Stimulated activated naive CD8-positive, alpha-beta T cell treated with anti-CD3 and anti-CD28 coated beads, Interleukin-15, Interleukin-2, amounts not matched to agents 100 ng/mL and 50 ng/mL, for 24 hours (primary cell): ENCODE data around the gene RAB44.

Source experiments
- H3K27ac Mint-ChIP-seq: one replicate; pipeline ENCODE4 v1.8.0; 2021; ENCODE audit warnings: mild to moderate bottlenecking, mixed read lengths
- H3K27me3 Mint-ChIP-seq: one replicate; pipeline ENCODE4 v1.8.0; 2021; ENCODE audit warnings: mixed read lengths
- H3K36me3 Mint-ChIP-seq: one replicate; pipeline ENCODE4 v1.8.0; 2021; ENCODE audit warnings: low read depth, mixed read lengths
- H3K4me1 Mint-ChIP-seq: one replicate; pipeline ENCODE4 v1.8.0; 2021; ENCODE audit warnings: low read depth, mixed read lengths
- H3K4me3 Mint-ChIP-seq: one replicate; pipeline ENCODE4 v1.8.0; 2021; ENCODE audit warnings: mild to moderate bottlenecking, mixed read lengths
- H3K9me3 Mint-ChIP-seq: one replicate; pipeline ENCODE4 v1.8.0; 2021; ENCODE audit warnings: mixed read lengths

Gene RAB44

GRCh38 chr6:36752187-36752885 lies 54.7 kb downstream of the RAB44 start:
- H3K4me1 Mint-ChIP-seq = peaks cover 56% of the 10 kb centered on the region

DNA sequence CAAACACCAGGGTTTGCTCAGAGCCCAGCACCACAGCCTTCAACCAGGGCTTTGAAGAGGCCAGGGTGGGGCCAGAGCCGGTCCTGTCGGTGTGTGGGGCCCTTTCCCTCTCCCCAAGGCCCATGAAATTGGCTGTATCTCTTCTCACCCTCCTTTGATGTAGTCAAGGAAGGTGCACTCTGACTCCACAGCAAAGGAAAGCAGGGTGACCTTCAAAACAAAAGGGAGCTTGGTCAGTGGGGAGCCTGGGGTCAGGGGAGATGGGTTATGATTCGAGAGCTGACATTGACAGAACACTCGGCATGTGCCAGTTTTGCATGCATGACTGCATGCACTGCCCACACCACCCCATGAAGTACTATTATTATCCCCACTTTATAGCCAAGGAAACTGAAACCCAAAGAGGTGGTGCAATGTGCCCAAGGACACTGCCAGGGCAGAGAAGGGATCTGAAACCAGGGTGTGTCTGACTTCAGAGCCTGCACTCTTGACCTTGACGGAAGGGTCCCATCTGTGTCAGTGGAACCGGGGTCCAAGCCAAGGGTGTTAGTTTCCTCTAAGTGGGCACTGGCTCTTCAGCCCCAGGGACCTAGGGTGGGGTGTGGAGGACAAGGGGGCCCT lies 55.4 kb downstream of the RAB44 start:
- H3K4me1 Mint-ChIP-seq = peaks cover 60% of the 10 kb centered on the region
- no peak overlapping the region for H3K4me3 Mint-ChIP-seq
- H3K27me3 Mint-ChIP-seq = no peaks in the 10 kb centered on the region
- H3K36me3 Mint-ChIP-seq = no peaks in the 10 kb centered on the region
- peaks cover 5% of the 10 kb centered on the region for H3K9me3 Mint-ChIP-seq
- H3K27ac Mint-ChIP-seq = peak overlapping the region; percentile 34

More at GRCh38 chr6:36752187-36752885, 54.7 kb downstream of the RAB44 start:
- no peaks in the 10 kb centered on the region for H3K36me3 Mint-ChIP-seq
- H3K4me3 Mint-ChIP-seq = no peak overlapping the region
- peak overlapping the region; percentile 82 for H3K27ac Mint-ChIP-seq
- no peaks in the 10 kb centered on the region for H3K27me3 Mint-ChIP-seq
- H3K9me3 Mint-ChIP-seq = peaks cover 5% of the 10 kb centered on the region

DNA sequence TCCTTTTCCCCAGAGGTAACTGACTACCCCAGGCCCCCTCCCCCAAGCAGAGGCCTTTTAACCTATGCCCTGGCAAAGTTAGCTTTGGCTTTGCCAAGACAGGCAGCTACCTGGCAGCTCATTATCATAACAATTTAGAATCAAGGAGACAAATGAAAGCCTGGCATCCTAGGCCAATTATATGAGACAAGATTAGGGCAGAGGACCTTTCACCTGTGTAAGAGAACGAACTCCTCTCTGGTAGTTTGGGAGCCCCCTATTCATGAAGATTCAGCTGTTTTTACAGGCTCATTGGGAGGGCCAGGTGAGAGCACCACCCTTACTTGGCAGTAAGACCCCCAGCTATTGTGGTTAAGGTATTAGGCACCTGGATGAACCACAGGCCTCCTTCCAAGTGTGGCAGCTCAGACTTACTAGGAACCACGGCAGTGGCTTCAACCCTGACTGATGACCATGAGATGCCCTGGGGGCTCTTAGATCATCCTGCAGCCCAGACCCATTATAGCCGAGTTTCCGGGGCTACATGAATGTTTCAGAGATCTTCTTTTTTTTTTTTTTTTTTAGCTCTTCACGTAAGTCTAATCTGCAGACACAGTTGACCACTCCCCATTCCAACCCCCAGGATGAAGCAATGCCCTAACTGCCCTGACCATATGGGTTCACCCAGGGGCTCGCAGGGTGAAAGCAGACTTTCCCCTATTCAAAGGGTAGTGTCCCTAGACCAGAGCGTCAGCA lies 56.2 kb downstream of the RAB44 start:
- Mint-ChIP-seq H3K36me3 (no peaks in the 10 kb centered on the region), H3K27ac (peak overlapping the region; percentile 38), H3K27me3 (no peaks in the 10 kb centered on the region), H3K4me3 (no peak overlapping the region), H3K9me3 (no peaks in the 10 kb centered on the region), H3K4me1 (peaks cover 67% of the 10 kb centered on the region)

DNA sequence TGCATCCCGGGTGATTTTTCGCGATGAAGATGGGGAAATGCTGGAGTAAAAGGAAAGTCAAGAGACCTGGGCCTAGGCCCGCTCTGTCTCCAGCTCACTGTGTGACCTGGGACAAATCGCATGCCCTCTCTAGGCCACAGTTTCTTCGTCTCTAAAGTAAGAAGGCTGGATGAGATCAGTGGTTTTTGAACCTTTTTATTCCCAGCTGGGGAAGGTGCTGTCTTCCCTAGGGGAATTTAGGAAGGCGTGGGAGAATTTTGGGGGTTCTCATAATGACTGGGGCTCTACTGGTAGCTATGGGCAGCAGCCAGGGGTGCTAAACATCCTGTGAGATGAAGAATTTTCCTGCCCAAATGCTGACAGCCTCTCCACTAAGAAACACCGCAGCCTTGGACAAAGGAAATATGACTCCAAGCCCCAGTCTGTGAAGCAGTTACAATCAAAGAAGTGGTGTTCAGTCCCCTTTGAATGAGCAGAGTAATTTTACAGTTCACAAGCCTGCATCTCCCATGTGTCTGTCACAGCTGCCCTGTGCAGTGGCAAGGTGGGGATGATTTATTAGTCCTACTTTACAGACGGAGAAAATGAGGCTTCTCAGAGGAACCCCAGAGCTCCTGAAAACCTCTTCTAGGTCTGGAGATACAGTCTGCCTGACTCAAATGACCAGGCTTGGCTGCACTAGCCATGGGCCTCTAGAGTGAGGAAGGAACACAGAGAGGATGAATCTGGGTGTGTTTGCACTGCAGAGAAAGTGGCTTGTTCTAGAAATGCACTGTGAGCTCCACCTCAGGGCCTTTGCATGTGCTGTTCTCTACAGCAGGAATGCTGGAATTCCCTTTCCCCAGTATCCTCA lies 57.2 kb downstream of the RAB44 start:
- no peaks in the 10 kb centered on the region for H3K27me3 Mint-ChIP-seq
- no peaks in the 10 kb centered on the region for H3K36me3 Mint-ChIP-seq
- peak overlapping the region; percentile 91 for H3K27ac Mint-ChIP-seq
- peak overlapping the region; percentile 56 for H3K4me3 Mint-ChIP-seq
- H3K4me1 Mint-ChIP-seq = peaks cover 74% of the 10 kb centered on the region
- no peaks in the 10 kb centered on the region for H3K9me3 Mint-ChIP-seq

DNA sequence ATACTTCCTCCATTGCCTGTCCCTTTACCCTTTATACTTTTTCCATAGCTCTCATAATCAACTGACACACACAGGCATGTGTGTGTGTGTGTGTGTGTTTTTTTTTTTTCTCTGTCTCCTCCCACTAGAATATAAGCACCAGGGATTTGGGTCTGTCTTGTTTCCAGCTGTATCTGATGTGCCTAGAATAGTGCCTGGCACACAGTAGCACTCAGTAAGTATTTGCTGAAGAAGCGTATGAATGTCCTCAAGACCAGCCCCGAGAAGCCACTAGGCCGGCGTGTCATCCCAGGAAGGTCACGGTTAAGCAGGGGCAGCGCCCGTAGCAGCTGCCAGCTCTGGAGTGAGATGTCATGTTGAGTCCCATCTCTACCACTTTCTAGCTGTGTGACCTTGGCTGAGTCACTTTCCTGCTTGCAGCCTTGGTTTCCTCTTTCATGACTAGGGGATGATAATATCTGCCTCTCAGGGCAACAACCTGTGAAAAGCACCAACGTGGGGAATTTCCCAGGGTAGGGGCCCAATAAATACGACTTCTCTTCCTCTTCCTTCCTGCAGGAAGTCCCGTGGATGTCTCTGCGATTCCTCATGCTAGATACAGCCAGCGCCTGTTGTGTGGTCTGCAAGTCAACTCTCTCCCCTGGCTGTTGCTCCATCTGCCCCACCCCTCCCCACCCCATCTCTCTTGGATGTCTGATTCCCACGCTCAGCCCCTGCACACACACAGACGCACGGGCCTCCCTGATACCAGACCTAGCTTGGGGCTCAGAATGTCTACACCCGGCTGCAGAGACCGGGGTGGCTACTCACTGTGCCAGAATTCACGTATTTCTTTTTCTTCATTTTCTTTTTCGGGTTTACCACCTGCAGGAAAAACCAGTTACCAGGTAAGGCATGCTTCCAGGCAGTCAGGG lies 58.1 kb downstream of the RAB44 start:
- H3K36me3 Mint-ChIP-seq = no peaks in the 10 kb centered on the region

DNA sequence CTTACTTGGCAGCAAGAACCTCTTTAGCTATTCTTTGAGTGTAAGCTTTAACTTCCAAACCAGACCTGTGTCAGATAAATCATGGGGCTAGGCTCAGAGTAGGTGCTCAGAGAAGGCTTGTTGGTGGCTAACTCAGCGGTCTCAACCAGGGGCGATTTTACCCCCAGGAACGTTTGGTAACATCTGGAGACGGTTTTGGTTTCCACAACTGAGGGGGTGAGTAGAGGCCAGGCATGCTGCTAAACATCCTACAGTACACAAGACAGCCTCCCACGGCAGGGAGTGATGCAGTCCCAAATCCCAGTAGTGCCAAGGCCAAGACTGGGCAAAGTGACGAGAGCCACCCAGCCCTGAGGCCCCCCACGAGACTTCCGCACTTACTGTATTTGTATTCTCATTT lies 59.2 kb downstream of the RAB44 start:
- Mint-ChIP-seq H3K27me3 (no peaks in the 10 kb centered on the region), H3K4me1 (peaks cover 72% of the 10 kb centered on the region), H3K27ac (peak overlapping the region; percentile 83), H3K9me3 (no peaks in the 10 kb centered on the region), H3K4me3 (peak overlapping the region; percentile 56), H3K36me3 (no peaks in the 10 kb centered on the region)

More for the DNA sequence above, 58.1 kb downstream of the RAB44 start:
- Mint-ChIP-seq H3K9me3 (no peaks in the 10 kb centered on the region), H3K27me3 (no peaks in the 10 kb centered on the region), H3K4me1 (peaks cover 74% of the 10 kb centered on the region), H3K4me3 (peak overlapping the region; percentile 56), H3K27ac (peak overlapping the region; percentile 91)

GRCh38 chr6:36757206-36757605 lies 59.6 kb downstream of the RAB44 start:
- Mint-ChIP-seq H3K36me3 (no peaks in the 10 kb centered on the region), H3K4me3 (peak overlapping the region; percentile 56), H3K27me3 (no peaks in the 10 kb centered on the region), H3K27ac (peak overlapping the region; percentile 83), H3K4me1 (peaks cover 68% of the 10 kb centered on the region), H3K9me3 (no peaks in the 10 kb centered on the region)

DNA sequence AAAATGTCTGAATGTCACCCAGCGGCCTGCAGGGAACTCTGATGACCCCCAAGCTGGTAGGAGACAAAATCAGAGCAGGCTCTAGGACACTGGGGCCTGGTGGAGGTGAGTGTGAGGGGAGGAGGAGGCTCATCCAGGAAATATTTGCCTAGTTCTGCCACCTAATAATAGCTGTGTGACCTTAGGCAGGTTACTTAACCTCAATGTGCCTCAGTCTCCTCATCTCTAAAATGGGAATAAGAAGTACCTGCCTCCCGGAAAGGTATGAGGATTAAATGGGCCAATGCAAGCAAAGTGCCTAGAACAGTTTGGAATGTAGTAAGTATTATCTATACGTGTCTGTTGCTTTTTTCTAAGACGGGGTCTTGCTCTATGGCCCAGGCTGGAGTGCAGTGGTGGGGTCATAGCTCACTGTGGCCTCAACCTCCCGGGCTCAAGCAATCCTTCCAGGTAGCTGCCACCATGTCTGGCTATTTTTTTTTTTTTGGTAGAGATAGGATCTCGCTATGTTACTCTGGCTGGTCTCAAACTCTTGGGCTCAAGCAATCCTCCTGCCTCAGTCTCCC lies 60.4 kb downstream of the RAB44 start:
- peaks cover 60% of the 10 kb centered on the region for H3K4me1 Mint-ChIP-seq
- H3K4me3 Mint-ChIP-seq = no peak overlapping the region
- no peaks in the 10 kb centered on the region for H3K9me3 Mint-ChIP-seq
- H3K36me3 Mint-ChIP-seq = no peaks in the 10 kb centered on the region
- H3K27me3 Mint-ChIP-seq = no peaks in the 10 kb centered on the region
- no peak overlapping the region for H3K27ac Mint-ChIP-seq

GRCh38 chr6:36758516-36759147 lies 61.0 kb downstream of the RAB44 start:
- Mint-ChIP-seq H3K36me3 (no peaks in the 10 kb centered on the region), H3K4me3 (no peak overlapping the region), H3K9me3 (no peaks in the 10 kb centered on the region), H3K4me1 (peaks cover 55% of the 10 kb centered on the region), H3K27me3 (no peaks in the 10 kb centered on the region), H3K27ac (no peak overlapping the region)

GRCh38 chr6:36759148-36759759 lies 61.6 kb downstream of the RAB44 start:
- Mint-ChIP-seq H3K4me1 (peaks cover 50% of the 10 kb centered on the region), H3K4me3 (no peak overlapping the region), H3K36me3 (no peaks in the 10 kb centered on the region), H3K27ac (no peak overlapping the region), H3K9me3 (no peaks in the 10 kb centered on the region), H3K27me3 (no peaks in the 10 kb centered on the region)

DNA sequence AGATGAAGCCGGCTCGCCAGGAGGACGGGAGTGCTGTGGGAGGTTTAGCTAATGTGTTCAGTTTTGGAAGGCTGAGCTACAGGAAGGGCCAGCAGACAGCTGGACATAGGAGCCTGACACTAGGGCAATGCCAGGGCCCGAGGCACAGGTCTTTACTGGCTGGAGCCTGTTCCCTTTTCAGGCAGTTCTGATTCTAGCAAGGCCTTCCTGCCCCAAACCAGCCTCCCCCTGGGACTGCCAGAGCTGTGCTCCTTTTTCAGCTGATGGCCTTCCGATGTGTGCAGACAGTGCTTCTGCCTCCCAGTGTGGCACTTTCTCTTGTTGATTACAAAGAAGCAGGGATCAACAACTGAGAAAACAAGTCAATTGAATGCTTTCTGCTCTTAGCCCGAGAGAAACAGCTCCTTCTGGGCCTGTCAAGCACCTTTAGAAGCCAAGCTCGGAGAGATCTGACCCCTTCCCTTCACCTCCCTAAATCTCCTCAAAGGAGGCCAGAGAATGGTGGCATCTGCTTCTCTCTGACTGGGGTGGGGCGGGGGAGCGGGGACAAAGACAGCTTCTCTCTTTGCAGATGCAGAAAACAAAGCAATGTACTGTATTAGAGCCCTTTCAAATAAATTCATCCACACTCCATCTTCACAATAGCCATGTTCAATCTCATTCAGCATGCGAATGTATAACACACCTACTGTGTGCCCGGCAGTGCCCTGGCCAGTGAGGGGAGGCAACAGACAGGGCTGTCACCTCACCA lies 63.2 kb downstream of the RAB44 start:
- Mint-ChIP-seq H3K9me3 (no peaks in the 10 kb centered on the region), H3K27me3 (no peaks in the 10 kb centered on the region), H3K27ac (no peak overlapping the region), H3K4me3 (no peak overlapping the region), H3K4me1 (peaks cover 35% of the 10 kb centered on the region), H3K36me3 (no peaks in the 10 kb centered on the region)

DNA sequence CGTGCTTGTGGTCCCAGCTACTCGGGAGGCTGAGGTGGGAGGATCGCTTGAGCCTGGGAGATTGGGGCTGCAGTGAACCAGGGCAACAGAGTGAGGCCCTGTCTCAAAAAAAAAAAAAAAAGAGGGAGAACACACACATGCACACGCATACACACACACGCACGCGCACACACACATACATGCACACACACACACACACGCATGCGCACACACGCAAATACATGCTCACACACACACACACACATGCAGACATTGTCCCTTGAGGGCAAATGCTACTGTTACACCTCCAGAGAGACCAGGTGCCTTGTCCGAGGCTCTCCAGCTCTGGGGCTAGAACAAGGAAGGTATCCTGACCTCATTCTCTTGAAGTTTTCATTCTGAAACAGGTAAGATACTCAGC lies 64.5 kb downstream of the RAB44 start:
- Mint-ChIP-seq H3K27ac (no peak overlapping the region), H3K27me3 (no peaks in the 10 kb centered on the region), H3K4me3 (no peak overlapping the region), H3K4me1 (peaks cover 31% of the 10 kb centered on the region), H3K36me3 (no peaks in the 10 kb centered on the region), H3K9me3 (no peaks in the 10 kb centered on the region)
